Upper lobe of left lung (tissue), 4 donors: ENCODE measurements around the gene HCRT.

Experiments used
- EP300 ChIP-seq, 4 donors: sonication (generic); formaldehyde crosslinking; IDR thresholded peaks; one replicate each; pipeline ENCODE4 v1.5.1; 2017; ENCODE audit warnings: antibody characterized with exemption in 4 of 4, control low read depth in 2 of 4
- POLR2A ChIP-seq, 4 donors: fragments of 450-650 bp; IDR thresholded peaks; one replicate each; pipeline ENCODE4 v1.5.1; 2016 to 2017; ENCODE audit warnings: antibody characterized with exemption in 4 of 4, mild to moderate bottlenecking in 2 of 4
- POLR2AphosphoS5 ChIP-seq, 2 donors: sonication (generic); formaldehyde crosslinking; IDR thresholded peaks; one replicate each; pipeline ENCODE4 v1.5.1; 2017; ENCODE audit warnings: antibody characterized with exemption in 2 of 2
- TF ChIP-seq, protein P1 (sequence below), 6 experiments: fragments of 450-650 bp in 4 of 6; fragments of 200-600 bp in 2 of 6; sonication (generic) in 2 of 6; IDR thresholded peaks; one replicate each; pipeline ENCODE4 v1.5.1; 2016 to 2019; ENCODE audit warnings: antibody characterized with exemption in 6 of 6

GRCh38 chr17:42166196-42166763 lies 19.0 kb downstream of the HCRT start:
- TF ChIP-seq, protein P1, sequence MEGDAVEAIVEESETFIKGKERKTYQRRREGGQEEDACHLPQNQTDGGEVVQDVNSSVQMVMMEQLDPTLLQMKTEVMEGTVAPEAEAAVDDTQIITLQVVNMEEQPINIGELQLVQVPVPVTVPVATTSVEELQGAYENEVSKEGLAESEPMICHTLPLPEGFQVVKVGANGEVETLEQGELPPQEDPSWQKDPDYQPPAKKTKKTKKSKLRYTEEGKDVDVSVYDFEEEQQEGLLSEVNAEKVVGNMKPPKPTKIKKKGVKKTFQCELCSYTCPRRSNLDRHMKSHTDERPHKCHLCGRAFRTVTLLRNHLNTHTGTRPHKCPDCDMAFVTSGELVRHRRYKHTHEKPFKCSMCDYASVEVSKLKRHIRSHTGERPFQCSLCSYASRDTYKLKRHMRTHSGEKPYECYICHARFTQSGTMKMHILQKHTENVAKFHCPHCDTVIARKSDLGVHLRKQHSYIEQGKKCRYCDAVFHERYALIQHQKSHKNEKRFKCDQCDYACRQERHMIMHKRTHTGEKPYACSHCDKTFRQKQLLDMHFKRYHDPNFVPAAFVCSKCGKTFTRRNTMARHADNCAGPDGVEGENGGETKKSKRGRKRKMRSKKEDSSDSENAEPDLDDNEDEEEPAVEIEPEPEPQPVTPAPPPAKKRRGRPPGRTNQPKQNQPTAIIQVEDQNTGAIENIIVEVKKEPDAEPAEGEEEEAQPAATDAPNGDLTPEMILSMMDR (IDR thresholded peaks at IDR 0.05), result no peak
- no peak for TF ChIP-seq POLR2A (IDR thresholded peaks at IDR 0.05)
- TF ChIP-seq POLR2AphosphoS5 (IDR thresholded peaks at IDR 0.05), result no peak
- no peak for TF ChIP-seq EP300 (IDR thresholded peaks at IDR 0.05)
